H1 (cell line): ENCODE data around the gene TMEM151B. TPM values are rescaled to one million over a fixed set of nuclear protein-coding genes. Genes with fewer than 3 reads are reported as not detected.

Experiments used
- CTCF ChIA-PET: fragments of 300-600 bp; sonication (Branson Sonifier 250); formaldehyde crosslinking; loops from one replicate; lab custom pipeline; 2021; ENCODE audit not compliant: partially characterized antibody; lab: Charles Lee
- POLR2A ChIA-PET: fragments of 300-600 bp; sonication (Branson Sonifier 250); formaldehyde crosslinking; loops from one replicate; lab custom pipeline; 2021; ENCODE audit warnings: inconsistent platforms; ENCODE audit not compliant: partially characterized antibody; lab: Charles Lee
- DNase-seq, 2 experiments: peaks; one replicate each; pipeline versions ENCODE4 v3.0.0 to v3.0.0-alpha.2; 2010 to 2022; ENCODE audit warnings: low spot score in 2 of 2, low read depth in 1 of 2, mixed read lengths in 1 of 2
- FAIRE-seq: peaks from 2 replicates; lab custom pipeline; 2011; peaks lifted over from hg19 to GRCh38; lab: Jason Lieb, UNC
- H2AFZ ChIP-seq: 2 replicates; pipeline ENCODE4 v1.8.1; 2012; ENCODE audit warnings: low read length, inconsistent platforms
- H2AK5ac ChIP-seq: 2 replicates; pipeline ENCODE4 v1.6.1; 2013; ENCODE audit warnings: low read depth, low read length
- H2BK120ac ChIP-seq: replicated peaks from 2 replicates; pipeline ENCODE3; 2013; ENCODE audit warnings: low read depth, low read length, inconsistent platforms
- H2BK12ac ChIP-seq: 2 replicates; pipeline ENCODE4 v1.6.1; 2013; ENCODE audit warnings: low read depth, low read length
- H2BK15ac ChIP-seq: 2 replicates; pipeline ENCODE4 v1.6.1; 2013; ENCODE audit warnings: low read length
- H2BK20ac ChIP-seq: 2 replicates; pipeline ENCODE4 v1.6.1; 2013; ENCODE audit warnings: low read length
- H2BK5ac ChIP-seq: 2 replicates; pipeline ENCODE4 v1.6.1; 2013; ENCODE audit warnings: low read depth, low read length
- H3K14ac ChIP-seq: 2 replicates; pipeline ENCODE4 v1.6.1; 2013; ENCODE audit warnings: inconsistent platforms; ENCODE audit not compliant: insufficient read length
- H3K18ac ChIP-seq: 2 replicates; pipeline ENCODE4 v1.6.1; 2013; ENCODE audit warnings: low read length; ENCODE audit errors: extremely low read depth
- H3K23ac ChIP-seq: 2 replicates; pipeline ENCODE4 v1.6.1; 2013; ENCODE audit warnings: inconsistent platforms; ENCODE audit not compliant: insufficient read length
- H3K23me2 ChIP-seq: 2 replicates; pipeline ENCODE4 v1.6.1; 2013; ENCODE audit warnings: low read depth, low read length
- H3K27ac ChIP-seq: 2 replicates; pipeline ENCODE4 v1.6.1; 2011; ENCODE audit warnings: low read depth, low read length, inconsistent platforms
- H3K27me3 ChIP-seq, 4 experiments: replicated peaks in 1 of 4; 1 replicate in 1 of 4; 2 replicates in 3 of 4; pipeline versions ENCODE4 v1.6.1 to v1.8.1; 2011 to 2013; ENCODE audit warnings: low read length in 3 of 4, mild to moderate bottlenecking in 3 of 4, inconsistent platforms in 2 of 4, mixed read lengths in 2 of 4, moderate library complexity in 1 of 4; ENCODE audit not compliant: control insufficient read depth in 3 of 4, insufficient read depth in 3 of 4; ENCODE audit errors: extremely low read depth in 1 of 4
- H3K36me3 ChIP-seq, 4 experiments: 2 replicates each; pipeline versions ENCODE4 v1.6.1 to v1.8.1; 2011 to 2013; ENCODE audit warnings: mild to moderate bottlenecking in 4 of 4, low read length in 3 of 4, moderate library complexity in 2 of 4, control low read depth in 1 of 4, inconsistent platforms in 1 of 4; ENCODE audit not compliant: insufficient read depth in 4 of 4, control insufficient read depth in 2 of 4
- H3K4ac ChIP-seq: replicated peaks from 2 replicates; pipeline ENCODE3; 2013; ENCODE audit warnings: low read length, low read depth, mixed read lengths, inconsistent platforms; ENCODE audit not compliant: insufficient read length
- H3K4me1 ChIP-seq, 4 experiments: replicated peaks in 1 of 4; 1 replicate in 1 of 4; 2 replicates in 3 of 4; pipeline versions ENCODE4 v1.6.1 to v1.8.1; 2011 to 2013; ENCODE audit warnings: low read length in 3 of 4, inconsistent platforms in 2 of 4, mixed read lengths in 1 of 4; ENCODE audit not compliant: insufficient read depth in 4 of 4, control insufficient read depth in 3 of 4
- H3K4me2 ChIP-seq, 2 experiments: 2 replicates each; pipeline versions ENCODE4 v1.6.1 to v1.8.1; 2011 to 2013; ENCODE audit warnings: low read depth in 2 of 2, low read length in 2 of 2, control low read depth in 1 of 2, inconsistent platforms in 1 of 2, mild to moderate bottlenecking in 1 of 2; ENCODE audit not compliant: insufficient read depth in 1 of 2
- H3K4me3 ChIP-seq, 4 experiments: fragments of 200-600, 300-600 bp in 1 of 4; sonication (generic), shearing (Covaris generic), sonication (Bioruptor Twin) in 1 of 4; 2 replicates each; pipeline versions ENCODE4 v1.5.1 to v1.8.1; 2011 to 2016; ENCODE audit warnings: low read length in 4 of 4, low read depth in 3 of 4, control low read depth in 2 of 4, inconsistent platforms in 2 of 4, mild to moderate bottlenecking in 2 of 4, mixed read lengths in 1 of 4, moderate library complexity in 1 of 4; ENCODE audit not compliant: insufficient read depth in 2 of 4; ENCODE audit errors: extremely low read depth in 1 of 4
- H3K56ac ChIP-seq: replicated peaks from 2 replicates; pipeline ENCODE3; 2013; ENCODE audit warnings: low read depth, mild to moderate bottlenecking, mixed read lengths, low read length, inconsistent platforms; ENCODE audit not compliant: insufficient read length
- H3K79me1 ChIP-seq: 2 replicates; pipeline ENCODE4 v1.6.1; 2013; ENCODE audit warnings: low read depth, low read length, control low read depth
- H3K79me2 ChIP-seq, 2 experiments: 2 replicates each; pipeline versions ENCODE4 v1.6.1 to v1.8.1; 2012 to 2013; ENCODE audit warnings: low read length in 2 of 2, mild to moderate bottlenecking in 2 of 2, inconsistent platforms in 1 of 2; ENCODE audit not compliant: insufficient read depth in 2 of 2, control insufficient read depth in 1 of 2
- H3K9ac ChIP-seq, 4 experiments: replicated peaks in 1 of 4; 1 replicate in 1 of 4; 2 replicates in 3 of 4; pipeline versions ENCODE4 v1.6.1 to v1.8.1; 2011 to 2013; ENCODE audit warnings: low read depth in 3 of 4, low read length in 3 of 4, control low read depth in 2 of 4, mild to moderate bottlenecking in 2 of 4, moderate library complexity in 2 of 4, inconsistent platforms in 1 of 4; ENCODE audit errors: extremely low read depth in 1 of 4
- H3K9me3 ChIP-seq, 2 experiments: 2 replicates each; pipeline versions ENCODE4 v1.6.1 to v1.8.1; 2012 to 2013; ENCODE audit warnings: mild to moderate bottlenecking in 2 of 2, moderate library complexity in 2 of 2, control low read depth in 1 of 2, inconsistent platforms in 1 of 2, low read depth in 1 of 2, low read length in 1 of 2, mixed read lengths in 1 of 2; ENCODE audit not compliant: insufficient read depth in 2 of 2
- H4K20me1 ChIP-seq, 2 experiments: replicated peaks in 1 of 2; 2 replicates each; pipeline versions ENCODE3 to v1.8.1; 2011 to 2013; ENCODE audit warnings: inconsistent platforms in 2 of 2, low read length in 2 of 2, mild to moderate bottlenecking in 1 of 2; ENCODE audit not compliant: insufficient read depth in 2 of 2, control insufficient read depth in 1 of 2
- H4K5ac ChIP-seq: 2 replicates; pipeline ENCODE4 v1.6.1; 2013; ENCODE audit warnings: low read length, low read depth, mixed read lengths, inconsistent platforms; ENCODE audit not compliant: insufficient read length
- H4K8ac ChIP-seq: 2 replicates; pipeline ENCODE4 v1.8.0; 2013; ENCODE audit warnings: mild to moderate bottlenecking, moderate library complexity, low read length, inconsistent platforms; ENCODE audit not compliant: insufficient read depth; ENCODE audit errors: extremely low read depth
- H4K91ac ChIP-seq: replicated peaks from 2 replicates; pipeline ENCODE3; 2013; ENCODE audit warnings: low read length, mixed read lengths, inconsistent platforms; ENCODE audit not compliant: insufficient read length
- BACH1 ChIP-seq: IDR thresholded peaks from 2 replicates; pipeline ENCODE4 v1.6.1; 2012; ENCODE audit warnings: low read length, improper control_type of control experiment
- CHD2 ChIP-seq: IDR thresholded peaks from 2 replicates; pipeline ENCODE4 v1.6.1; 2012; ENCODE audit warnings: low read length, improper control_type of control experiment
- GTF2F1 ChIP-seq: IDR thresholded peaks from 2 replicates; pipeline ENCODE4 v1.6.1; 2012; ENCODE audit warnings: low read depth, low read length, improper control_type of control experiment, borderline replicate concordance
- MAFK ChIP-seq: IDR thresholded peaks from 2 replicates; pipeline ENCODE4 v1.6.1; 2012; ENCODE audit warnings: low read depth, mild to moderate bottlenecking, improper control_type of control experiment, low read length
- POLR2A ChIP-seq, 2 experiments: IDR thresholded peaks; 1 replicate in 1 of 2; 2 replicates in 1 of 2; pipeline ENCODE4 v1.6.1; 2011; ENCODE audit warnings: low read depth in 2 of 2, low read length in 2 of 2, mild to moderate bottlenecking in 2 of 2; ENCODE audit errors: control extremely low read depth in 1 of 2
- POLR2AphosphoS5 ChIP-seq: IDR thresholded peaks from 2 replicates; pipeline ENCODE4 v1.6.1; 2011; ENCODE audit warnings: low read depth, low read length
- SIN3A ChIP-seq, 2 experiments: IDR thresholded peaks in 1 of 2; conservative IDR thresholded peaks in 1 of 2; 2 replicates each; pipeline ENCODE4 v1.6.1; 2011 to 2012; ENCODE audit warnings: low read length in 2 of 2, improper control_type of control experiment in 1 of 2, low read depth in 1 of 2, mild to moderate bottlenecking in 1 of 2
- TAF1 ChIP-seq: IDR thresholded peaks from 2 replicates; pipeline ENCODE4 v1.6.1; 2011; ENCODE audit warnings: mild to moderate bottlenecking, low read depth, low read length
- WGBS, 2 experiments: shearing (Covaris generic) in 1 of 2; methylation state at CpG; one replicate each; pipeline versions ENCODE4 v1.1.6 to v1.1.7; 2013 to 2015; ENCODE audit warnings: low lambda C conversion rate in 2 of 2, mixed read lengths in 2 of 2, inconsistent platforms in 1 of 2, low coverage in 1 of 2, missing lambda C conversion rate in 1 of 2; ENCODE audit not compliant: insufficient replicate concordance in 2 of 2, insufficient coverage in 1 of 2, insufficient read length in 1 of 2; ENCODE audit errors: extremely low coverage in 1 of 2, missing lambda C conversion rate in 1 of 2; 5-methylcytosine and 5-hydroxymethylcytosine counted together
- polyA plus RNA-seq, 7 experiments: library from polyadenylated mRNA; depleted of rRNA in 3 of 7; stranded (reverse) in 5 of 7; unstranded in 2 of 7; fragments of >200 nt in 5 of 7; fragments of 200-250 nt in 2 of 7; gene quantifications; 1 replicate in 5 of 7; 2 replicates in 1 of 7; 4 replicates in 1 of 7; pipeline versions ENCODE4 v1.2.1 to v1.2.3, GENCODE V29; 2011 to 2013; ENCODE audit warnings: missing spikeins in 2 of 7, mixed read lengths in 2 of 7
- total RNA-seq: library from RNA; stranded (reverse); fragmentation: NEBNext Ultra II Directional; extraction: Animal tissue kit (Norgen Biotek cat#: 25700); gene quantifications from 2 replicates; pipeline ENCODE4 v1.2.1, GENCODE V29; 2021
- TF ChIP-seq, protein P1 (sequence below): IDR thresholded peaks from 2 replicates; pipeline ENCODE4 v1.6.1; 2012; ENCODE audit warnings: inconsistent platforms

The TMEM151B gene
- total and polyA plus RNA-seq, 2 of the 8 experiments (the other 6 are each of a cell fraction or from before 2014, with no cell fraction given): 8.0 to 15.5 TPM

- Histone ChIP-seq H3K4me1 (peaks cover 5 to 15% (median 6%) of the 10 kb centered on the region in 4 experiments; a peak in 5 of 7 replicates), H2BK5ac (0 out of 2 replicates have a peak overlapping the region, but pooled peaks have one; percentile 13), H3K4ac (no peak overlapping the region), H3K79me2 (peaks cover 4 to 40% of the 10 kb centered on the region in 2 experiments; a peak in 3 of 4 replicates), H3K18ac (no peak overlapping the region), H2BK20ac (no peak overlapping the region), H3K4me2 (no peak overlapping the region; a peak in 1 of 4 replicates), H3K27me3 (no peaks in the 10 kb centered on the region), H3K27ac (no peak overlapping the region), H3K23me2 (peaks cover 11% of the 10 kb centered on the region), H4K91ac (no peak overlapping the region), H3K36me3 (peaks cover 43 to 64% (median 55%) of the 10 kb centered on the region in 4 experiments), H3K23ac (no peak overlapping the region), H3K9me3 (no peaks in the 10 kb centered on the region), H3K56ac (no peak overlapping the region), H4K20me1 (peaks cover 15 to 29% of the 10 kb centered on the region in 2 experiments), H2BK120ac (no peak overlapping the region), H2AFZ (no peak overlapping the region), H4K5ac (no peak overlapping the region), H3K9ac (no peak overlapping the region), H2BK15ac (no peak overlapping the region), H3K14ac (no peak overlapping the region), H4K8ac (peak overlapping the region; percentile 54; the same call in 1 of the 2 replicates), H2AK5ac (no peak overlapping the region), H2BK12ac (no peak overlapping the region), H3K4me3 (no peak overlapping the region), H3K79me1 (no peaks in the 10 kb centered on the region; the same call in 1 of the 2 replicates)
- CTCF ChIA-PET: interaction anchor here (0.8 to 4.8 kb wide), 28 partner anchors 8 to 169 kb away, joined by 3 to 48 read pairs (median 4); partner anchors contain the start of genes AARS2 and HSP90AB1
- POLR2A ChIA-PET: interaction anchor here (0.6 to 15.1 kb wide), 42 partner anchors 12 to 625 kb away, joined by 3 to 581 read pairs (median 4); partner anchors contain the start of genes AARS2, CAPN11, GTPBP2 and HSP90AB1
- WGBS, 2 experiments: 84% methylated on average over 12 of the region's 12 CpGs; no CpG with 5 or more reads in 1 of the 2 experiments
- FAIRE-seq (no peak), DNase-seq (peak in 1 of 2 experiments; percentile 63)
- TF ChIP-seq POLR2AphosphoS5 (peak; percentile 90), GTF2F1 (no peak), CHD2 (peak; percentile 22; the same call in 1 of the 2 replicates), BACH1 (no peak), POLR2A (IDR thresholded peaks at IDR 0.05; ENCODE audit: control extremely low read depth in 1 of 2, low read depth in 2 of 2, low read length in 2 of 2) (peak in 1 of 2 experiments; percentile 95; a peak in 2 of 3 replicates), TAF1 (0 out of 2 replicates have a peak, but pooled peaks have one; percentile 4), MAFK (no peak), SIN3A (conservative IDR thresholded peaks at IDR 0.05 in 1 of 2, IDR thresholded peaks at IDR 0.05 in 1 of 2; ENCODE audit: low read depth in 1 of 2, low read length in 2 of 2) (peak in 1 of 2 experiments; percentile 59; a peak in 1 of 4 replicates)
- TF ChIP-seq, protein P1, sequence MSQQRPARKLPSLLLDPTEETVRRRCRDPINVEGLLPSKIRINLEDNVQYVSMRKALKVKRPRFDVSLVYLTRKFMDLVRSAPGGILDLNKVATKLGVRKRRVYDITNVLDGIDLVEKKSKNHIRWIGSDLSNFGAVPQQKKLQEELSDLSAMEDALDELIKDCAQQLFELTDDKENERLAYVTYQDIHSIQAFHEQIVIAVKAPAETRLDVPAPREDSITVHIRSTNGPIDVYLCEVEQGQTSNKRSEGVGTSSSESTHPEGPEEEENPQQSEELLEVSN: no peak
Observed at GRCh38 chr6:44254191-44255104, 15.8 kb upstream of the TMEM151B start.
